Smooth muscle cell (in vitro differentiated cells): ENCODE measurements around the gene ZNF285. TPM values are rescaled to one million over a fixed set of nuclear protein-coding genes. Genes with fewer than 3 reads are reported as not detected.
A peak's percentile ranks its signal among the peaks of the same experiment; 100 is the strongest.

ENCODE experiments used
- DNase-seq: peaks from one replicate; lab custom pipeline; 2025; ENCODE audit not compliant: unreplicated experiment; lab: John Stamatoyannopoulos, UW
- H2AFZ ChIP-seq: fragments of 200-600 bp; sonication (generic); 2 replicates; pipeline ENCODE4 v1.6.0; 2016; ENCODE audit warnings: antibody characterized with exemption, low read depth, mild to moderate bottlenecking
- H3F3A ChIP-seq: fragments of 200-600 bp; sonication (generic); 2 replicates; pipeline ENCODE4 v1.6.0; 2017; ENCODE audit warnings: antibody characterized with exemption, low read depth
- H3K27ac ChIP-seq: fragments of 200-600 bp; sonication (generic); 2 replicates; pipeline ENCODE4 v1.5.1; 2016; ENCODE audit warnings: low read depth, mild to moderate bottlenecking
- H3K27me3 ChIP-seq: fragments of 200-600 bp; sonication (generic); 2 replicates; pipeline ENCODE4 v1.6.1; 2016; ENCODE audit warnings: low read depth, mild to moderate bottlenecking
- H3K36me3 ChIP-seq: fragments of 200-600 bp; sonication (generic); 2 replicates; pipeline ENCODE4 v1.5.1; 2016; ENCODE audit warnings: low read depth
- H3K4me1 ChIP-seq: fragments of 200-600 bp; sonication (generic); 2 replicates; pipeline ENCODE4 v1.5.1; 2016; ENCODE audit warnings: low read depth
- H3K4me2 ChIP-seq: fragments of 200-600 bp; sonication (generic); 2 replicates; pipeline ENCODE4 v1.6.0; 2016; ENCODE audit warnings: mild to moderate bottlenecking
- H3K4me3 ChIP-seq: fragments of 200-600 bp; sonication (generic); 2 replicates; pipeline ENCODE4 v1.5.1; 2016; ENCODE audit warnings: mild to moderate bottlenecking
- H3K79me2 ChIP-seq: fragments of 200-600 bp; sonication (generic); 2 replicates; pipeline ENCODE4 v1.6.0; 2016; ENCODE audit warnings: low read depth, mild to moderate bottlenecking
- H3K9ac ChIP-seq: fragments of 200-600 bp; sonication (generic); 2 replicates; pipeline ENCODE4 v1.6.0; 2016; ENCODE audit warnings: low read depth
- H3K9me3 ChIP-seq: fragments of 200-600 bp; sonication (generic); replicated peaks from 2 replicates; pipeline ENCODE4 v1.5.1; 2016; ENCODE audit warnings: low read depth
- H4K20me1 ChIP-seq: fragments of 200-600 bp; sonication (generic); 2 replicates; pipeline ENCODE4 v1.6.0; 2016; ENCODE audit warnings: low read depth
- WGBS: methylation state at CpG from one replicate; pipeline ENCODE4 v1.1.7; 2016; ENCODE audit warnings: low lambda C conversion rate; 5-methylcytosine and 5-hydroxymethylcytosine counted together
- polyA plus RNA-seq: library from polyadenylated mRNA; unstranded; fragments of >200 nt; fragmentation: Nextera tagmentation; extraction: Ambion mirVana; gene quantifications from 2 replicates; pipeline ENCODE4 v1.2.1, GENCODE V29; 2016
- total RNA-seq: library from RNA; depleted of rRNA; stranded (reverse); fragments of >200 nt; gene quantifications from 2 replicates; pipeline ENCODE4 v1.2.3, GENCODE V29; 2014
- TF ChIP-seq, protein P1 (sequence below): fragments of 200-600 bp; sonication (generic); IDR thresholded peaks from 2 replicates; pipeline ENCODE4 v1.5.1; 2017; ENCODE audit warnings: borderline replicate concordance, mild to moderate bottlenecking, antibody characterized with exemption; ENCODE audit not compliant: insufficient read depth, poor library complexity, severe bottlenecking

Gene ZNF285
- total RNA-seq (4.9 and 6.7 TPM in 2 replicates), polyA plus RNA-seq (3.7 and 5.2 TPM in 2 replicates)

DNA sequence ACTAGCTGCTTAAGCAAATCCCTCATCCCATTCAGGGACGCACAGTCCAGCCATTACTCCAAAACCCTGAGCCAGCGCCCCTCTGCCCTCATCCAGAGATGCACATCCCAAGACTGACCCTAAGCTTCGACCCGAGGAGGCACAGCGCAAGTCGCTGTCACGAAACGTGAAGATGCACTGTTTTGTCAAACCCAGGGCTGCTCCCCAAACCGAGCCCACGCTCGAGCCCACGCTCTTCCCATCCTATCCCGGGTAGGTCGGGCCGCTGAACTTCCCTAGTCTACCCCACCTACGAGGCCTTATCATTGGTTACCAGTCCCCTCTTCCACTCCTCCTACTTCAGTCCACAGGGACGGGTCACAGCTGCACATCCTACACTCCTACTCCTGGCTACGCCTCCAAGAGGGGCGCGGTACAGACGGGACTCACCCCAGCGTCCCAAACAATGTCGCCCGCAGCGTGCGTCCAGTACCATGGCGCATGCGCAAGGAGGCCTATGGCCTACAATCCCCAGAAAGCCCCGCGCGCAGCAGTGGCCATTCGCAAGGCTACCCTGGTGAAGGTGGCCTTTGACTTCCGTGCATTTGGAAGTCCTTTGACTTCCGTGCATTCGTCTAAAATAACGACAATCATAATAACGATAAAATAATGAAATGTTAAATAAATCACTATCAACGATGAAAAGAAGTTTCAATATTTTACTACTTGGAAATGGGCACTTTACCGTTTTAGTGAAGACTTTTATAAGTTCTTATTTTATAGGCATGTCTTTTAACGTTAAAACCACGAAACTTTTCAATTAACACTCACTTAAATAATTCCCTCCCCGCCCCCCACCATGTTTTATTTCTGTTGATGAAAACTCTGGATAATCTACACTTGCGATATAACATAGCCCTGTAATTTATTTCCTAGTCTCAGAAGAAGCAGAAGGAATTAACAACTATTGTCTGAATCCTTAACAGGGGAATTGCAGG lies at the start of gene ZNF285:
ZNF285 (minus strand) TSS at position 470 of the 977 bp plus-strand sequence. CDS start 4,395 bp downstream, outside the sequence.
- H3F3A ChIP-seq = no peaks in the 10 kb centered on the region
- DNase-seq = no peak
- TF ChIP-seq, protein P1, sequence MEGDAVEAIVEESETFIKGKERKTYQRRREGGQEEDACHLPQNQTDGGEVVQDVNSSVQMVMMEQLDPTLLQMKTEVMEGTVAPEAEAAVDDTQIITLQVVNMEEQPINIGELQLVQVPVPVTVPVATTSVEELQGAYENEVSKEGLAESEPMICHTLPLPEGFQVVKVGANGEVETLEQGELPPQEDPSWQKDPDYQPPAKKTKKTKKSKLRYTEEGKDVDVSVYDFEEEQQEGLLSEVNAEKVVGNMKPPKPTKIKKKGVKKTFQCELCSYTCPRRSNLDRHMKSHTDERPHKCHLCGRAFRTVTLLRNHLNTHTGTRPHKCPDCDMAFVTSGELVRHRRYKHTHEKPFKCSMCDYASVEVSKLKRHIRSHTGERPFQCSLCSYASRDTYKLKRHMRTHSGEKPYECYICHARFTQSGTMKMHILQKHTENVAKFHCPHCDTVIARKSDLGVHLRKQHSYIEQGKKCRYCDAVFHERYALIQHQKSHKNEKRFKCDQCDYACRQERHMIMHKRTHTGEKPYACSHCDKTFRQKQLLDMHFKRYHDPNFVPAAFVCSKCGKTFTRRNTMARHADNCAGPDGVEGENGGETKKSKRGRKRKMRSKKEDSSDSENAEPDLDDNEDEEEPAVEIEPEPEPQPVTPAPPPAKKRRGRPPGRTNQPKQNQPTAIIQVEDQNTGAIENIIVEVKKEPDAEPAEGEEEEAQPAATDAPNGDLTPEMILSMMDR = no peak
- peak within 1 kb of the TSS; percentile 79 for H3K4me2 ChIP-seq
- no peaks in the 10 kb centered on the region for H3K79me2 ChIP-seq
- H3K27ac ChIP-seq = no peak within 1 kb of the TSS
- H3K4me3 ChIP-seq = peak within 1 kb of the TSS; percentile 65
- H3K9ac ChIP-seq = no peak within 1 kb of the TSS
- no peaks in the 10 kb centered on the region for H3K27me3 ChIP-seq
- H4K20me1 ChIP-seq = no peaks in the 10 kb centered on the region
- H3K4me1 ChIP-seq = no peaks in the 10 kb centered on the region
- no peaks in the 10 kb centered on the region for H3K36me3 ChIP-seq
- no peaks in the 10 kb centered on the region for H3K9me3 ChIP-seq
- 7% methylated on average over 43 of the region's 43 CpGs for WGBS
- peak within 1 kb of the TSS; percentile 99 for H2AFZ ChIP-seq

DNA sequence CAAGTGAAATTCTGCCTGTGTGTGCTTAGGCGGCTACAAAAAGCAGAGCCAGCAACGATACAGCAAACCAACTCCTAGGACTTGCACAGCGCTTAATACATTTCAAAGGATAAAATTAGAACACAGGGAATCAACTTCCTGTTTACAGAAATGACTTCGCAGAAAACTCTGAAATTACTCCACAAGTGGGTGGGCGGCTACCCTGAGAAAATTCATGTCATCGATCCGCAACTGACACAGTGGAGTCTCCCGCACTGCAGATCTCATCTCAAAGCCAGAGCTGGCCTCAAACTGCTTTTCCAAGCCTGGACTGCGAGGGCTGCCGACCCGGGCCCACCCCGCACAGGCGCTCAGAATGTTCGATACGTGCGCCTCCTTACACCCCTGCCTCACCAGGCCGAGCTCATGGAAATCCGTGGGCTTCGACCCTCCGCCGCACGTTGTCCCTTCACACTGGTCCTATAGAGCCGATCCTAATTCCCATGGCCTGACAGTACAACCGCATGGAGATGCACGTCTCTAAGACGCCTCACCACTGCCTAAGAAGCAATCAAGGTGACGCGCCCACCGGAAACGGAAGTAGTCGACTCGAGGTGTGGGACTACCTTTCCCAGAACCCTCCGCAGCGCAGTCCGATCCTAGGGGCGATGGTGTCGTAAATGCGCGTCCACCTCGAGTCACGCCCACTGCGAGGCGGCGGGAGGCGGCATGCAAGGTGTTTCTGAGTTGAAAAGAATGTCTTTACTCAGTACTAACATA lies 46.7 kb upstream of the ZNF285 start, which contains the start of gene ZNF229:
ZNF229 (minus strand) TSS at position 557 of the 759 bp plus-strand sequence. CDS start 5,625 bp downstream, outside the sequence.
- Histone ChIP-seq H3K36me3 (peaks cover 11% of the 10 kb centered on the region), H3K9ac (peak within 1 kb of the TSS; percentile 62), H4K20me1 (no peaks in the 10 kb centered on the region), H3K9me3 (peaks cover 4% of the 10 kb centered on the region), H2AFZ (peak within 1 kb of the TSS; percentile 97), H3K27ac (peak within 1 kb of the TSS; percentile 39), H3K27me3 (no peaks in the 10 kb centered on the region), H3K4me2 (peak within 1 kb of the TSS; percentile 95), H3K4me1 (peaks cover 6% of the 10 kb centered on the region), H3K4me3 (peak within 1 kb of the TSS; percentile 82), H3F3A (no peaks in the 10 kb centered on the region), H3K79me2 (no peaks in the 10 kb centered on the region)
- TF ChIP-seq, protein P1 = no peak
- DNase-seq = peak; percentile 2
- 6% methylated on average over 45 of the region's 45 CpGs for WGBS

- H3K4me3 ChIP-seq = no peak overlapping the region
- H3F3A ChIP-seq = no peaks in the 10 kb centered on the region
- no peaks in the 10 kb centered on the region for H4K20me1 ChIP-seq
- WGBS = 99% methylated on average over 3 of the region's 3 CpGs
- no peaks in the 10 kb centered on the region for H3K79me2 ChIP-seq
- no peak for DNase-seq
- no peak overlapping the region for H3K9ac ChIP-seq
- H2AFZ ChIP-seq = no peak overlapping the region
- no peak overlapping the region for H3K27ac ChIP-seq
- peaks cover 10% of the 10 kb centered on the region for H3K9me3 ChIP-seq
- H3K4me2 ChIP-seq = no peak overlapping the region
- no peaks in the 10 kb centered on the region for H3K4me1 ChIP-seq
- H3K36me3 ChIP-seq = peaks cover 54% of the 10 kb centered on the region
- no peaks in the 10 kb centered on the region for H3K27me3 ChIP-seq
- TF ChIP-seq, protein P1 = no peak
These were observed 37.0 kb upstream of the ZNF285 start for GRCh38 chr19:44438441-44438840.
